Body of pancreas (tissue), 4 donors: ENCODE results near the gene MYOM1. TPM values are rescaled to one million over a fixed set of nuclear protein-coding genes. Genes with fewer than 3 reads are reported as not detected.
A peak's percentile ranks its signal among the peaks of the same experiment; 100 is the strongest.

Experiments used
- ATAC-seq: fragments of 150-250 bp; one replicate; pipeline ENCODE4 v1.9.1; 2016
- DNase-seq, 4 donors: peaks; one replicate each; pipeline ENCODE4 v3.0.0-alpha.2; 2019
- H3K27ac ChIP-seq, 4 donors: fragments of 200-600 bp; sonication (generic); 1 replicate in 3 of 4; 2 replicates in 1 of 4; pipeline versions ENCODE4 v1.5.1 to v1.6.1; 2016 to 2019; ENCODE audit warnings: mild to moderate bottlenecking in 1 of 4, mixed read lengths in 1 of 4, moderate library complexity in 1 of 4
- H3K27me3 ChIP-seq, 2 donors: fragments of 200-600 bp; sonication (generic); one replicate each; pipeline ENCODE4 v1.6.0; 2016; ENCODE audit warnings: mild to moderate bottlenecking in 1 of 2
- H3K36me3 ChIP-seq, 2 donors: fragments of 200-600 bp; sonication (generic); replicated peaks in 1 of 2; 2 replicates each; pipeline ENCODE4 v1.5.1; 2016; ENCODE audit warnings: low read depth in 2 of 2; ENCODE audit not compliant: insufficient read depth in 1 of 2
- H3K4me1 ChIP-seq: fragments of 200-600 bp; sonication (generic); one replicate; pipeline ENCODE4 v1.6.0; 2016
- H3K4me3 ChIP-seq, 2 donors: fragments of 200-600 bp; sonication (generic); 1 replicate in 1 of 2; 2 replicates in 1 of 2; pipeline ENCODE4 v1.5.1; 2016 to 2019
- H3K9me3 ChIP-seq, 3 donors: fragments of 200-600 bp; sonication (generic); 1 replicate in 2 of 3; 2 replicates in 1 of 3; pipeline ENCODE4 v1.5.1; 2016
- CTCF ChIP-seq, 7 experiments: fragments of 450-650 bp in 4 of 7; fragments of 200-600 bp in 3 of 7; sonication (generic) in 3 of 7; IDR thresholded peaks; one replicate each; pipeline ENCODE4 v1.5.1; 2016 to 2019; ENCODE audit warnings: antibody characterized with exemption in 7 of 7
- POLR2A ChIP-seq, 3 donors: fragments of 450-650 bp; IDR thresholded peaks; one replicate each; pipeline ENCODE4 v1.6.1; 2016; ENCODE audit warnings: antibody characterized with exemption in 3 of 3, mild to moderate bottlenecking in 2 of 3
- WGBS, 2 donors: methylation state at CpG; one replicate each; pipeline ENCODE4 v1.1.5; 2017; 5-methylcytosine and 5-hydroxymethylcytosine counted together
- intact Hi-C: fragments of 100-400 bp; cut with DNase I; formaldehyde crosslinking; loops from one replicate; pipeline ENCODE4 v1.15.1; 2023
- total RNA-seq, 2 donors: library from RNA; depleted of rRNA; stranded (reverse); fragments of >200 nt; gene quantifications; one replicate each; pipeline ENCODE4 v1.1.0, GENCODE V29; 2016

Gene MYOM1
- total RNA-seq, 2 donors from 2014 or later, result 10.9 to 21.8 TPM

- Histone ChIP-seq H3K27ac (peak overlapping the region; percentile 98 to 99 (median 99)), H3K4me1 (peaks cover 44% of the 10 kb centered on the region), H3K36me3 (no peaks in the 10 kb centered on the region), H3K9me3 (no peaks in the 10 kb centered on the region), H3K4me3 (peak overlapping the region; percentile 12 to 13), H3K27me3 (no peaks in the 10 kb centered on the region)
- WGBS, 2 donors, result 11 to 14% methylated on average over 22 to 23 of the region's 23 CpGs
- intact Hi-C loops, result loop anchor here (5.0 to 10.0 kb wide), 2 partner anchors 92 to 314 kb away; no protein-coding TSS in a partner anchor
- no peak for ATAC-seq
- TF ChIP-seq CTCF (IDR thresholded peaks at IDR 0.05) (no peak), POLR2A (IDR thresholded peaks at IDR 0.05) (peak; percentile 44 to 74 (median 65))
- DNase-seq, result peak; percentile 31 to 56 (median 46)
These were observed 27.0 kb upstream of the MYOM1 start for GRCh38 chr18:3246635-3247239.

- 2 to 6% methylated on average over 23 to 29 of the region's 29 CpGs for WGBS, 2 donors
- peak overlapping the region; percentile 98 to 99 (median 99) for H3K27ac ChIP-seq
- no peaks in the 10 kb centered on the region for H3K36me3 ChIP-seq
- TF ChIP-seq POLR2A (IDR thresholded peaks at IDR 0.05) (peak in 1 of 3 donors; percentile 22), CTCF (IDR thresholded peaks at IDR 0.05) (peak; percentile 92 to 99 (median 97))
- H3K4me3 ChIP-seq, result peak overlapping the region; percentile 12 to 13
- no peaks in the 10 kb centered on the region for H3K27me3 ChIP-seq
- ATAC-seq, result peak; percentile 71
- intact Hi-C loops, result loop anchor here (5.0 to 10.0 kb wide), 2 partner anchors 91 to 314 kb away; no protein-coding TSS in a partner anchor
- no peaks in the 10 kb centered on the region for H3K9me3 ChIP-seq
- peak; percentile 91 to 94 (median 92) for DNase-seq
- peaks cover 38% of the 10 kb centered on the region for H3K4me1 ChIP-seq
These were observed 26.3 kb upstream of the MYOM1 start for GRCh38 chr18:3245853-3246634.

- peaks cover 33% of the 10 kb centered on the region for H3K4me1 ChIP-seq
- whole genome bisulfite sequencing, 2 donors, result 31 to 55% methylated on average over 1 of the region's 1 CpG
- no peaks in the 10 kb centered on the region for H3K9me3 ChIP-seq
- peak overlapping the region in 2 of 4 donors; percentile 99 for H3K27ac ChIP-seq
- H3K36me3 ChIP-seq, result no peaks in the 10 kb centered on the region
- no peaks in the 10 kb centered on the region for H3K27me3 ChIP-seq
- DNase-seq (no peak), ATAC-seq (no peak)
- no peak overlapping the region for H3K4me3 ChIP-seq
- intact Hi-C loops, result loop anchor here (5.0 to 10.0 kb wide), 2 partner anchors 90 to 313 kb away; no protein-coding TSS in a partner anchor
- no peak for TF ChIP-seq CTCF (IDR thresholded peaks at IDR 0.05)
- no peak for TF ChIP-seq POLR2A (IDR thresholded peaks at IDR 0.05)
These were observed 25.4 kb upstream of the MYOM1 start for GRCh38 chr18:3245185-3245564.

GRCh38 chr18:3238742-3239141, 19.0 kb upstream of the MYOM1 start:
- ATAC-seq (no peak), DNase-seq (no peak)
- Histone ChIP-seq H3K4me3 (no peak overlapping the region), H3K4me1 (peaks cover 9% of the 10 kb centered on the region), H3K27ac (no peak overlapping the region), H3K27me3 (no peaks in the 10 kb centered on the region), H3K9me3 (no peaks in the 10 kb centered on the region), H3K36me3 (no peaks in the 10 kb centered on the region)
- intact Hi-C loops, result no loop called here
- WGBS, 2 donors, result 82 to 89% methylated on average over 2 of the region's 2 CpGs
- TF ChIP-seq POLR2A (IDR thresholded peaks at IDR 0.05) (no peak), CTCF (IDR thresholded peaks at IDR 0.05) (peak in 3 of 7 experiments; percentile 5 to 16 (median 7))
